NCI-H345 treated with DMSO at 0.1 percent for 48 hours (cell line): ENCODE data around the gene ATF2.
A peak's percentile ranks its signal among the peaks of the same experiment; 100 is the strongest.
"Not testable (repeated sequence)": the region's sequence is repeated elsewhere in the genome, so short reads cannot be mapped to it uniquely, and the experiment has no call there.

ENCODE experiments used
- DNase-seq: peaks from one replicate; lab custom pipeline; 2025; ENCODE audit not compliant: unreplicated experiment; lab: John Stamatoyannopoulos, UW

ATF2 gene

GRCh38 chr2:175103191-175103590 is 64.8 kb downstream of the ATF2 start:
- DNase-seq, result no peak

GRCh38 chr2:175101514-175101913 is 66.5 kb downstream of the ATF2 start:
- no peak for DNase-seq

DNA sequence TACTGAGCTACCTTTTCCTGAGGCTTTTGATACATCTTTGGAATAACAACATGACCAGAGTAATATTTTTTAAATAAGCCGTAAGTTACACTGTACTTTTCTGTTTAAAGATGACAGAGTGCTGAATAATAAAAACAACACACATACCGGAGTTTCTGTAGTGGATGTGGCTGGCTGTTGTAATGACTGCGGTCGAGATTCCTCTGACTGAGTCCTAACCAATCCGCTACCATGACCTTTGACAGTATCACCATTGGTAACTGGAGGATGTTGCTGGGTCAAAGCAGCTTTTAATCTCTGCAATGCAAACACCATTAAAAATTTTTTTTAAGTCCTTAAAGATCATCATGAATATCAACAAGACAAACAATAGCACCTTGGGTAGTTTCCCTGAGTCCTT is 70.7 kb downstream of the ATF2 start:
- DNase-seq, result no peak

DNA sequence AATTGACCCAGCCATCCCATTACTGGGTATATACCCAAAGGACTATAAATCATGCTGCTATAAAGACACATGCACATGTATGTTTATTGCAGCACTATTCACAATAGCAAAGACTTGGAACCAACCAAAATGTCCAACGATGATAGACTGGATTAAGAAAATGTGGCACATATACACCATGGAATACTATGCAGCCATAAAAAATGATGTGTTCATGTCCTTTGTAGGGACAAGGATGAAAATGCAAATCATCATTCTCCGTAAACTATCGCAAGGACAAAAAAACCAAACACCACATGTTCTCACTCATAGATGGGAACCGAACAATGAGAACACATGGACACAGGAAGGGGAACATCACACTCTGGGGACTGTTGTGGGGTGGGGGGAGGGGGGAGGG is 83.9 kb downstream of the ATF2 start:
- DNase-seq, result not testable (repeated sequence)

GRCh38 chr2:175080479-175080878 is 87.5 kb downstream of the ATF2 start:
- DNase-seq, result no peak

- no peak for DNase-seq
Observed at GRCh38 chr2:175076272-175076671, 91.7 kb downstream of the ATF2 start.

- no peak for DNase-seq
Observed at GRCh38 chr2:175074478-175074877, 93.5 kb downstream of the ATF2 start.

GRCh38 chr2:175068534-175068933 is 99.5 kb downstream of the ATF2 start:
- DNase-seq, result no peak

DNA sequence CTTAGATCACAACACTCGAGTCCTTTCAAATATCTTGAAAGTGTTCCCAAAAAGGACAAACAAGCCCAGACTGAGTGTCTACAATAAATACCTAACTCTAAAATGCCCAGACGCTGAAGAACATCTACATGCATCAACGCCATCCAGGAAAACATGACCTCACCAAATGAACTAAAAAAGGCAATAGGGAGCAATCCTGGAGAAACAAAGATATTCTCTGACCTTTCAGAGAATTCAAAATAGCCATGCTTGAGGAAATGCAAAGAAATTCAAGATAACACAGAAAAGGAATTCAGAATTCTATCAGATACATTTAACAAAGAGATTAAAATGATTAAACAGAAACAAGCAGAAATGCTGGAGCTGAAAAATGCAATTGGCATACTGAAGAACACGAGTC is 101.6 kb downstream of the ATF2 start:
- no peak for DNase-seq

DNA sequence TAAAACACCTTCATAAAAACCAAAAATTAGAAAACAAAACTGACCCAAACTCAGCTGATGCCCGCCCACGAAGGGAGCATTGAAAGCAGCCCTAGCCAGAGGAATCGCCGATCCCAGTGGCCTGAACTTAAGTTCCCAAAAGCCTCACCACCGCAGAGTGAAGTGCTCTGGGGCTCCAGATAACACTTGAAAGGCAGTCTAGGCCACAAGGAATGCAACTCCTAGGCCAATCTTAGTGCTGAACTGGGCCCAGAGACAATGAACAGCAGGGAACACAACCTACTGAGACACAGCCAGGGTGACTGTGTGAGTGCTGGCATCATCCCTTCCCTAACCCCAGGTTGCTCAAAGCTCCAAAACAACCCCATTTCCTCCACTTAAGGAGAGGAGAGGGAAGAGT is 103.2 kb downstream of the ATF2 start:
- no peak for DNase-seq

DNA sequence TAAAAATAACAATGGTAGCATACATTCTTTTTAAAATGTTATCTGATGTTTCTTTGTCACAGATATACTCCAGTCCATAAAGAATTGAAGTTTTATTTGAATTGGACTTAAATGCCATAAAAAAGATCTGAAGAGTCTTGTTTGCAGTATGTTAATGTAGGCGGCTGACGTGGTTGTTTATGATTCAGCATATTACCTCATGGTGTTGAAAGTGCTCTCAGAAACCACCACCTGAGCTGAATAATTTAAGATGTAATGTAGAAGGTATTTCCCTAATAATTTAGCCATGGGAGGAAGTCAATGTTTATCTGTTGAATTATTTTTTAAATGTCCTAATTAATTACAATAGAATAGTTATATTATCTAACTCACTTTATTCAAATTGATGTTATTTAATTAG is 104.3 kb downstream of the ATF2 start:
- no peak for DNase-seq

DNA sequence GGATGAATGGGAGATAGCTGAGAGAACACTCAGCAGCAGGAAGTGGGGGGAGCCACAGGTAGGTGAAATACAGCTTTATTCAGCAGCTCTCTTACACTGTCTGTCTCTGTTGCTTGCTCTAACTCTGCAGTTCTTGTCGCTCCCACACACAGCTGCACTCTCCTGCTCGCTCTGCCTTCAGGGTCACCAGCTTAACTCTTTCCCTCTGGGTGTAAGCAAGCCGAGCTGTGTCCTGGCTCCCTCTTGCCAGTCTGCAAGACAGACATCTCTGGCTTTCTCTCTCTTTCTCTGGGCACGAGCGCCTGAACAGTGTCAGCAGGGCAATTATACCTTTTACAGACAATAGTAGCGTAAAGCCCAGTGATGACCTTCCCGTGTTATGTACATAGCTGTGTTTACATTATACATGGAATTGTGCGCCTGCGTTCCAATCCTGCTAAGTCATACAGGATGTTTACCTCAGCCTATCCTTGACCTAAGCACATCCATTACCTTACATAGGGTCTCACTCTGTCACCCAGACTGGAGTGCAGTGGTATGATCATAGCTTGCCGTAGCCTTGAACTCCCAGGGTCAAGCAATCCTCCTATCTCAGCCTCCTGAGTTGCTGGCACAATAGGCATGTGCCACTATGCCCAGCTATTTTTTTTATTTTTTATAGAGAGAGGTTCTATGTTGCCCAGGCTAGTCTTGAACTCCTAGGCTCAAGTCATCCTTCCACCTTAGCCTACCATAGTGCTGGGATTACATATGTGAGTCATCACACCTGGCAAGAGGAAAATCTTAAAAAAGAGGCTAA is 105.0 kb downstream of the ATF2 start:
- no peak for DNase-seq

- no peak for DNase-seq
Observed at GRCh38 chr2:175057078-175057685, 110.8 kb downstream of the ATF2 start.

GRCh38 chr2:175055993-175056392 is 112.0 kb downstream of the ATF2 start:
- DNase-seq, result no peak

DNA sequence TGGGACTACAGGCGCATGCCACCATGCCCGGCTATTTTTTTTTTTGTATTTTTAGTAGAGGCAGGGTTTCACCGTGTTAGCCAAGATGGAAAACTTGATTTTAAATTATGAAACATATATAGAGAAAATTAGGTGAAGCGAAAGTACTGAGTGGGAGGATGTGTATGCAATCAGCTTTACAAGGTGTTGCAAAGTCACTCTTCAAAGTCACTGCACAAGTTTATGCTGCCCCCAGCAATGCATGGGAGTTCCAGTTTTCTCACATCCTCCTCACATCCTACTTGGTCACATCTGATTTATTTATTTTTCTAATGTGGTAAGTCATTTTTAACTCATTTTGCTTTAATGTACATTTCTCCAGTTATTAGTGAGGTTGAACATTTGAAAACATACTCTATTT is 113.7 kb downstream of the ATF2 start:
- DNase-seq, result no peak

DNA sequence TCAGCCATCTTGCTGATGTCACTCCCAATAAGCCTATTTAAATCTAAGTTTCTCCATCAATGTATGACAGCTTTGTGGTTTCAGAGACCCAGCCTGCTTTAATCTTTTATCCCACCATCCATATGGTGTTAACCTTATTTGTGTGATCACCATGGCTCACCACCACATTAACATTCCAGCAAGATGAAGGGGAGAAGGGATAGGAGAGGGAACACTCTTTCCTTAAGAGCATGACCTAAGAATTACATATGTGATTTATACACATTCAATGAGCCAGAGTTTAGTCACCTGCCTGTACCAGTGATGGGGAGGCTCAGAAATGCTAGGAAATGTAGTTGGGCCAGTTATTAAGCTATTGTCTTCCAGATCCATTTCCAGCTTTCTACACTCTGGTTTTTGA is 118.3 kb downstream of the ATF2 start:
- DNase-seq, result no peak

- no peak for DNase-seq
Observed at GRCh38 chr2:175048275-175048674, 119.7 kb downstream of the ATF2 start.

- DNase-seq, result no peak
Observed at GRCh38 chr2:175039490-175039889, 128.5 kb downstream of the ATF2 start.

GRCh38 chr2:175039031-175039430 is 129.0 kb downstream of the ATF2 start:
- no peak for DNase-seq

DNA sequence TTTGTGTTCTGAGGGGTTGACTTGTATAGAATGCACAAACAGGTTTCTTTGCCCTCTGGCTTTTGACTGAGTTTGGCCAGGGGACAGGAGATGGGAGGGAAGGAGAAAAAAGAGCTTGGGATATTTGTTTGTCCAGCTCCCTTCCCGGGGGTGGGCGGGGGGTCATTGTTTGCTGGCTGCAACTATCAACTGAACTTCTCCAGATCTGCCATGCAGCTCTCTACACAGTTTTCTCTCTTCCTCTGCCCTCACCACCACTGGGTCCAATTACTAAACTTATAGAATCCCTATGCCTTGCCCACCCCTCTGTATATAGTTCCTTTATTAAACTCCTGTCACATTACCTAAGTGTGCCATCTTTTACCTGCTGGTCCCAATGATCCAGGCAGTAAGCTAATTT is 130.1 kb downstream of the ATF2 start:
- DNase-seq, result no peak

GRCh38 chr2:175036582-175037018 is 131.4 kb downstream of the ATF2 start:
- peak; percentile 15 for DNase-seq

DNA sequence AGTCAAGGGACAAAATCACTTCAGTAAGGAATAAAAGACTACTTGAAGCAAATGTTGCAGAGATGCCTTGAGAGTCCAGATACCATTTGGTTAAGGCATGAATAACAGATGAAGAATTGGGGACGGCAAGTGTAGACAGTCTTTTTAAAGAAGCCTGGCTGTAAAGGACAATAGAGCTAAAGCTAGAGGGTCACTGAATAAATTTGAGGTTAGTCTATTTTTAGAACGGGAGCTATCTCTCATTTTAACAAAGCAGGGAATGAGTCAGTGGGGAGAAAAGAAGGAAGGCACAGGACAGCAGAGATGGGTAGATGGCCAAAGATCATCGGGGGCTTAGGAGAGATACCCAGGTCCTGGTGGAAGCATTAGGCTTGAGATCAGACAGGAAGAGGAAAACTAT is 132.2 kb downstream of the ATF2 start:
- DNase-seq, result no peak

- no peak for DNase-seq
Observed at GRCh38 chr2:175034716-175035115, 133.3 kb downstream of the ATF2 start.
